GM18526 (cell line): ENCODE data around the gene IQGAP2.

Source experiments
- POLR2A ChIP-seq: IDR thresholded peaks from 3 replicates; pipeline ENCODE4 v1.6.1; 2011; ENCODE audit not compliant: insufficient read length; ENCODE audit errors: extremely low read depth

IQGAP2 gene

DNA sequence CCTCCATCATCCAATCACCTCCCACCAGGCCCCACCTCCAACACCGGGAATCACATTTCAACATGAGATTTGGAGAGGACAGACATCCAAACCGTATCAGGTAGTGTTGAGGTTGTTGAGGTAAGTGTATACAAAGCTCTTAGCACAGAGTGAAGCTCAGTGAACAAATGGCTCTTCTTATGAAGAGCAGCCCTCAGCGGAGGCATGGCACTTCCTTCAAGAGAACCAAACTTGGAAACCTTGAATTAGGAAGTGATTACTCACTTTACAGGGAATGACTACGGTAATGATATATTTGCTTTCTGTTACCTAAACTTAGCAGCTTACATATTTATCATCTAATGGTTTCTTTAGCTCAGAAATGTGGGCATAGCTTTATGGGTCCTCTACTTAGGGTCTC is 92.8 kb downstream of the IQGAP2 start:
- no peak for TF ChIP-seq POLR2A

DNA sequence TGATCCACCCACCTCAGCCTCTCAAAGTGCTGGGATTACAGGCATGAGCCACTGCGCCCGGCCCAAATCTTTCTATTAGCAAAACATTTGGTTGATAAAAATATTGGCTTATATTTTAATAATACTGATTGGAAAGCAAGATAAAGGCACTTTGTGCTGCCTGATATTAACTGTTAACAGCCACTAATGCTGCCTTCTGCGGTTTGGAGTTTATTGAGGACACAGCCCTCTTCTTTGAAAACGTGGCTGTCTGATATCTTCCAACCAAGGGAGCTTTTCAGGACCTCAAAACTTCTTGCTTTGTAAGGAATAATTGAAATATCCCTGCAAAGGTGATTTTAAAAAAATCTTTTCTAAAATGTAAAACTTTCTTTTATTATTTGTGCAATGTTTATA is 94.0 kb downstream of the IQGAP2 start:
- TF ChIP-seq POLR2A = no peak

DNA sequence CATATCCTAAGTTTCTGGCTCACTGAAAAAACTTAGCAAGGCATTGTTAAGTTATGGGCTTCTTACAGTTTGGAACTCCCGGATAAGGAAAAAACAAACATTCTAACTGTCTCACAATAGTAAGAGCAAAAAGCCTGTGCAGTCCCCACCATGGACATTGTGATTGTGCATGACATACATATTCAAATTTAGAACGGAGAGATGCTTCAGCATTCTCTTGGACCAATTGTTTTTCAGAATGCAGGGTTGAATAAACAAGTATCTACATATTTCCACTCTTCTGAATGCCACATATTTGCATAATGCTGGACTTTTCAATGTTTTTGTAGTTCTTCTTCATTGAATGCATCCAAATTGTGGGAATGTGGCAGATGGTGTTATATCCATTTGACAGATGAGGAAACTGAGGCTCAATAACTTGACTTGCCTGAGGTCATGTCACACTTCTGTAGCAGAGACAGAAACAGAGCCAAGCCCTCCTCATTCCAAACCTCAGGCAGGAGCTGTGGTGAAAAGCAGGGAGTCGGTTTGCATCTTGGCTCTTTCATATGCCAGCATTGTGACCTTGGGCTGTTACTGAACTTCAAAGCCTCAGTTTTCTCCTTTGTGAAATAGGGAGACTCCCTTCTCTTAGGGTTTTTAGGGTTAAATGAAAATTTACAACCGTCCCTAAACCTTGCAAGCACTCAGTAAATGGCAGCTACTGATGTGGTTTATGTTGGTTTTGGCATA is 95.1 kb downstream of the IQGAP2 start:
- no peak for TF ChIP-seq POLR2A

DNA sequence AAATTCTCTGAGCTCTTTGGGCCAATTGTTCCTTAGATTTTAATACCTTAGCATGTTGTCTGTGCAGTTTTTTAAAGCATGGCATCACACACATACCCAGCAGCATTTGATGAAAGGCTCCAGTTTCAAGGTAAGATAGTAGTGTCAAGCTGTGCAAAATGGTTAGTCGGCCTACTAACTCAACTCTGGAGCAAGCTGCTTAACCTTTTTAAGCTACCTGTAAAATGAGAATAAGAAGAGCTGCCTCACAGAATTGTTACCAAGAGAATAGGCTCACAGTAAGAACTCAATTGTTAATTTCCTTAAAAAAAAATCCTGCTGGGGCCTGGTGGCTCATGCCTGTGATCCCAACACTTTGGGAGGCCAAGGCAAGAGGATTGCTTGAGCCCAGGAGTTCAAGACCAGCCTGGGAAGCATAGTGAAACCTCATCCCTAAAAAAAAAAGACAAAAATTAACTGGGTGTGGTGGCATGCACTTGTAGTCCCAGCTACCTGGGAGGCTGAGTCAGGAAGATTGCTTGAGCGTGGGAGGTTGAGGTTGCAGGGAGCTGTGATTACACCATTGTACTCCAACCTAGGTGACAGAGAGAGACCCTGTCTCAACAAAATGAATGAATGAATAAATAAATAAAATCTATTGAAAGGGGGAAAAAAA is 96.5 kb downstream of the IQGAP2 start:
- no peak for TF ChIP-seq POLR2A

DNA sequence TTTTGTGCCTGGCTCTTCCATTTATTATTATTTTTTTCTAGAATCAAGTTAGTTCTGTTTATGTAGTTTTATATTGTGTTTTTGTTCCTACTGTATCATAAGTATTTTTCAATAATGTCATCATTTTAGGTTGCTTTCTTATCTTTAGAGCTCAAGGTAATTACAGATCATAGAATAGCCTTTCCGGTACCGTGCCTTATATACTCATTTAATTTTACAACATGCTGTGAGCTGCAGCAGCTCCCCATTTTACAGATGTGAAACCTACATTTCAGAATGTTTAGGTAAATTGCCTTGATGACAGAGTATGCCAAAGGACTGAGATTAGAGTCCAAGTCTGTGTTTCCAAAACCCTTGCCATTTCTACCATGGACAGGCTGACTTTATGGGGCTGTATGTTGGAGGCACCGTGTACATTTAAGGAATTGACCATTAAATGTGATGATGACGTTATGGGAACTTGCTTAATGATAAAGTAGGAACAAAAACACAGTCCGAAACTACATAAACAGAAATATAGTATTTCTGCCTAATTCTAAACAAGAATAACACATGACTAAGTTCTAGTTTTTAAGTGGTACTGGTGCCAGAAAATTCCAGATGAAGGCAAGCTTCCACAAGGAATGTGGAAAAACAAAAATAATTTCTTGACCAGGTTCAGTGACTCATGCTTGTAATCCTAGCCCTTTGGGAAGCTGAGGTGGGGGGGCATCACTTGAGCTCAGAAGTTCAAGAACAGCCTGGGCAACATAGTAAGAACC is 97.7 kb downstream of the IQGAP2 start:
- TF ChIP-seq POLR2A = no peak

DNA sequence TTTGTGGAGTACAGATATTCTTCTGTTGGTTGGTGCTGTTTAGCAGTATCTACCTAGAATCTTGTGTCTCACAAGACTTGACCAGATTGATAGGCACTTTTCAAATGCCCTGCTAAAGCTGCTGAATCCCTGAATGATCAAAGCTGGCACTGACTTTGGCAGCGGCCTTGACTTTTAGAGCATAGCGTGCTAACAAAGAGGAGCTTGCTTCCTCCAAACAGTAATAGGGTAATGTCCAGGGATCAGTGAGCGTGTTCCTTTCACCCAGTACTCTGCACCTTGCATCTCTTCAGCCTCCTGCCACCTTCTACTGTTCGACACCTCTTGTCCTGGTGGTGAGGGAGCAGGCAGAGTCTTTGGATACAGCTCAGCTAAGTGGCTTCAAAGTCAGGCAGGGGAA is 100.8 kb downstream of the IQGAP2 start:
- TF ChIP-seq POLR2A = no peak

DNA sequence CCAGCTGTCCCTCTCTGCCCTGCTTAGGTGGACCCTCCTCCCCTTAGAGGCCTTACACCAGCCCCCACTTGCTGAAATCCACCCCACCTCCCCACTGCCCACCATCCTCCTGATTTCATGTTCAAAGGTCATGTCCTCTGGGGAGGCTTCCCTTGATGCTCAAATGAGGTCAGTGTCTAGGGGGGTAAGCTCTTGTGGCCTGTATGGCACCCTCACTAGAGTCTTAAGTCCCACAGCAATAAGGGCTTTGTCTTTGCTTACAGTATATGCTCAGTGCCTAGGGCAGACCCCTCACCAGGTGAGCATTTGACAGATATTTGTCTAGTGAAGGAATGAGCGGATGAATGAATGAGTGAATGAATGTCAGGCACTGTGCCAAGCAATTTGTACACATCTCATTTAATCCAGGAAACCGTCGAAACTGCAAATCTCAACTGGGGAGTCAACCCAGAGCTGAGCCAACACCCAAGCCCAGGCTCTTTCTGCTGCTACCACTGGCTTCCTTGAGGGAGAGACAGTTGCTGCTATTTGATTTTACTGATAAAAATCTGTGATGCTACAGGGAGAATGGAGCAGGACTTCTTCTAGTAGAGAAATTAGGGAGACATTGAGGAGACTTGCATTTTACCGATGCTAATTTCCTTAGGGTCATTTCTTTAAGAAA is 101.9 kb downstream of the IQGAP2 start:
- TF ChIP-seq POLR2A = no peak

DNA sequence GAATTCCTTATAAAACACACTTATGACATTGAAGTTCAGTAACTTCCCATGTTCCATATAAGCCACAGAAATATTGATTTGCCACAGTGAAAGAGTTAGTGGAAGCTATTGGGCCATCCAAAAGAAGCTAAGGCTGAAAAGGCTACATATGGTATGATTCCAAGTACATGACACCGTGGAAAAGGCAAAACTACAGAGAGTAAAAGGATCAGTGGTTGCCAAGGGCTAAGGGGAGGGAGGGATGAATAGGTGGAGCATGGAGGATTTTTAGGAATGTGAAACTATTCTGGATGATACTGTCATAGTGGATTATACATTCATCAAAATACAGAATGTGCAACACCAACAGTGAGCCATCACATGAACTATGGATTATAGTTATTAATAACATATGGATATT is 110.4 kb downstream of the IQGAP2 start:
- no peak for TF ChIP-seq POLR2A

DNA sequence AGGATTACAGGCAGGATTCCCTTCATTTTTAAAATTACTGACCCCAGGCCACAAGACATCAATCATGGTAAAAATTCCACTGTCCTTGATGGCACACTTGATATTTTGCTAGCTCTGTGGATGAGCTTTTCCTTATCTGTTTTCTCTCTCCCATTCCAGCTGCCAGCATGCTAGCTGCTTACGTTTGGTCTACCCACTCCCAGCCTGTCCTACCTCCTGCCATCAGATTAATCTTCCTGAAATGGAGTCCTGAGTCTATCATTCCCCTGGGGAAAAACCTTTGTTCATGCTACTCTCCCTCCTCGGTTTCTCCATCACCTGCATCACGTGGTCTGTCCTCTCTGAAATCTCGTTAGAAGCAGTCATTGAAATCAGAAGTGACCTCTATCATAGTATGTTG is 111.2 kb downstream of the IQGAP2 start:
- no peak for TF ChIP-seq POLR2A

DNA sequence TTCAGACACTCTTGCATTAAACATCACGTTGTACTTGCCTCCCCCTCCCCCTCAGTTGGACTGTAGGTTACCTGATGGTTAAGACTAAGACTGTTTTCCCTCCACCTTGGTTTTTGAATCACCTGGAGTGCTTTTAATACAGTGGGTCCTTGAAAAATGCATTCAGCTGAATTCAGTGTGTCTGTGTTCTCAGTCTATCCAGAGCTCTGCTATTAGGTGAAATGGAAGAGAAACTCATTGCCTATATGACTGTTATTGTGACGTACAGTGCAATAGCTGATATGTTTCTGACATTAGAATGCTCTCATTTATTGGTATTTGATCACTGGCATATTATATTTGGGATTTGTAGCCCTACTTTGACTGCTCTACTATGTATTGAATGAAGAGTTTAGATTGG is 111.6 kb downstream of the IQGAP2 start:
- no peak for TF ChIP-seq POLR2A

DNA sequence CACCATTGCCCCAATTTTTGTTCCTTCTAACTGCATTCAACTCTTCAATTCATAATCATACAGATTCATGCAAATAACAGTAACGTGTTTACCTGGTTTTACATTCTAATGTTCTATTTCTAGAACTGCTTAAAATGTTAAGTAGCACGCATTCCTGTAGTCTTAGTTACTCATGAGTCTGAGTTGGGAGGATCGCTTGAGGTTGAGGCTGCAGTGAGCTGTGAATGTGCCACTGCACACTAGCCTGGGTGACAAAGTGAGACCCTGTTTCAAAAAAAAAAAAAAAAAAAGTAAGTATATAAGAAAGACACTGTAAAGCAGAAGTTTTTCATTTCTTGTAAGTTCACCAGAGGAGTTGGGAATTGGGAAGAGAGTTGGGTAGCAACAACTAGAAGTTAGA is 114.2 kb downstream of the IQGAP2 start:
- TF ChIP-seq POLR2A = no peak

DNA sequence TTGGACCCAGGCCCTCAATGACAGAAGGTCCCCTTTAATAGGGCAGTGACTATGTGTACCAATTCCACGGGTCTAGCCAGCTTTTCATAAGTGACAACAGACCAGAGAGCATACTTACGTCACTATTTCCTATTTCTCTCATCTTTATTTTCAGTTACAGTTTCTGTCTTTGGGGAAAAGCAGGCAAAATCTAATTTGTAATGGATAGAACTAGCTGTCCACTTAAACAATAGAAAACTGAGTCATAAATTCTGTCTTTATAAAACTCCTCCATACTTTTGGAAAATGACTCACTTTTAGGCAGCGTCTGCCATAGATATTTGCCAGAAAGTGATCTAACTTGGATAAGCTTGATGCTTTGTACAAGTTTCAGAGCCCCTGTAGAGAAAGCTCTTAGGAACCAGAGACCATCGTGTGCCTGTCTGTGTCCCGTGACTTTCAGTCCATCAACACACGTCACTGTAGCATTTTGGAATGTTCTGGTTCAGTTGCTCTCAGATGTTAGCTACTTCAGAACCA is 118.2 kb downstream of the IQGAP2 start:
- TF ChIP-seq POLR2A = no peak

DNA sequence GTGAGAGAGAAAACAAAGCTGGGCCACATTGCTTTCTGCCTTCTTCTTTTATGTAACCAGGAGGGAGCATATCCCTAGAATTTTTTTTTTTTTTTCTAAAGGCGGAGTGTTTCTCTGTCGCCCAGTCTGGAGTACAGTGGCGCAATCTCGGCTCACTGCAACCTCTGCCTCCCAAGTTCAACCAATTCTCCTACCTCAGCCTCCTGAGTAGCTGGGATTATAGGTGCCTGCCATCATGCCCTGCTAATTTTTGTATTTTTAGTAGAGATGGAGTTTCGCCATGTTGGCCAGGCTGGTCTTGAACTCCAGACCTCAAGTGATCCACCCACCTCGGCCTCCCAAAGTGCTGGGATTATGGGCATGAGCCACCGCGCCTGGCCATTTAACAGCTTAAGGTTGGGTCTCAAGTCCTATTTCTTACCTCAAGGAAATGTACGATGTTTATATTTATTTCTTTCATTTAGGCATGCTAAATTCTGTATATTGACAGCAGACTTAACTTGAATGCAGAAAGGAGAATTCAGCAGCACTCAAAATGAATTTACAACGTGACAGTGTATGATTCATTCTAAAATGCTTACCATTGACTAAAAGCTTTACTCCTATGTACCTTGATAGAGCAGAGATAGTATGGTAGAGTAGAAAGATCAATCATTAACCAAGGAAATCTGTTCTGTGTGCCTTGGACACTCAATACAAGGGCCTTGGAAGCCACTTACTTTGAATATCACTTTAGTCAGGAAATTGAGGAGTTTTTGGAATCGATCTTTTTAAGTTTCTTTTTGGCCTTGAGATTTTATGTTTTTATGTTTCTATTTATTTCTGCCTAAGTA is 119.2 kb downstream of the IQGAP2 start:
- TF ChIP-seq POLR2A = no peak

DNA sequence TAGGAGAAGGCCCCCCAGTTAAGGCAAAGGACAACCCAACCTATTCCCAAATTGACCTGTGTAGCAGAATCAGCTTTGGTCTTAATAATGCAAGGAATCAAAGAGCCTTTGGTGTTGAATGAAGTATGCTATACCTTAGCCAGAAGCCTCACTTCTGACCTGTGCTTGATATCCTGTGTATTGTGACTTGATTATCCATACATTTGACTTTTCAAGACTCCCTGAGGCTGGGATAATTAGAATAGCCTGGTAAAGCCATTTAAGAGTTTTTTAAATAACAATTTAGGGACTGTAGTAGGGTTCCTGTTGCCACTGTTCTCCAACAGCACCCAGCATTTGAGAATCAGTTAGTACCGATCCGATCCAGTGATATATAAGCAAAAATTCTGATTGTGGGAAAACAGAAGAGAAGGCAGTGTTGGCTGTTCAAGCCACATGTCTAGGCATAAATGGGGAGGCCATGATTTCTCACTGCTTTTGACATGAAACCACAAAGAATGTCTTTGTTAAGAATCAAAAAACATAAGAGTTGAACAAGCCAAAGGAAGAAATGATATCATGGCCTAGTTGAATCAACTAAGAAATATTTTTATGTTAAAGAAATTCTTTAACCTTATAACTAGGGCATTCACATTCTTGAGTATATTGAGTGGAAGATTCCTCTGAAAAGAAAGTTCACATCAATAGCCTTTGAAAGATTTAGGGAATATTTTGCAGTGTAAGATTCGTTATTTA is 121.2 kb downstream of the IQGAP2 start:
- TF ChIP-seq POLR2A = no peak
